Measurements from ENCODE around the gene CACHD1. TPM values are rescaled to one million over a fixed set of nuclear protein-coding genes. Genes with fewer than 3 reads are reported as not detected.
"Not testable (repeated sequence)": the region's sequence is repeated elsewhere in the genome, so short reads cannot be mapped to it uniquely, and the experiment has no call there.

Gene CACHD1
- total RNA-seq, 1 donor from 2014 or later = 44.6 TPM

DNA sequence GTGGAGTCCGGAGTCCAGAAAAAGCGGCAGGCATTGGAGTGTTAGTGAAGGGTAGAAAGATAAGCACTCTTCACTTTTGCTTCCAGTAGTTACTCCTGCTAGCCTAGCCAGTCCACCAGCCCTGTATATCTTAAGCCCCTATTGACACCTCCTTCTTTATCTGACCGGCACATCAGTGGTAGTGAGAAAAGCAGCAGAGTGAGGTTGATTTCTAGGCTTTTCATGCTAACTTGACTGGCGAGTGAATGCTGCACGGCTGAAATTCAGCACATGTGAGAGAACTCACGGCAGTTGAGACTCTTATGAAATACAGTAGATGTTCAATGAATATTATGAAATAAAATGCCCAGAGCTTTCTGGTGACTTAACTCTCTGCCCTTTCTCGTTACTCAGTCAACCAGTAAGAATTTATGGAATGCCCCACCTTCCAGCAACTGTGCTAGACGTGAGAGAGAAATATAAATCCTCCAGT is 128.2 kb downstream of the CACHD1 start:
- Mint-ChIP-seq H3K4me1 (ENCODE audit: unreplicated experiment) (peaks cover 47% of the 10 kb centered on the region), H3K27me3 (peaks cover 2% of the 10 kb centered on the region), H3K9me3 (peaks cover 10% of the 10 kb centered on the region), H3K36me3 (peaks cover 10% of the 10 kb centered on the region), H3K4me3 (peak overlapping the region; percentile 49), H3K27ac (no peak overlapping the region)
- DNase-seq (ENCODE audit: extremely low spot score, unreplicated experiment) = no peak
- TF ChIP-seq, protein P1, sequence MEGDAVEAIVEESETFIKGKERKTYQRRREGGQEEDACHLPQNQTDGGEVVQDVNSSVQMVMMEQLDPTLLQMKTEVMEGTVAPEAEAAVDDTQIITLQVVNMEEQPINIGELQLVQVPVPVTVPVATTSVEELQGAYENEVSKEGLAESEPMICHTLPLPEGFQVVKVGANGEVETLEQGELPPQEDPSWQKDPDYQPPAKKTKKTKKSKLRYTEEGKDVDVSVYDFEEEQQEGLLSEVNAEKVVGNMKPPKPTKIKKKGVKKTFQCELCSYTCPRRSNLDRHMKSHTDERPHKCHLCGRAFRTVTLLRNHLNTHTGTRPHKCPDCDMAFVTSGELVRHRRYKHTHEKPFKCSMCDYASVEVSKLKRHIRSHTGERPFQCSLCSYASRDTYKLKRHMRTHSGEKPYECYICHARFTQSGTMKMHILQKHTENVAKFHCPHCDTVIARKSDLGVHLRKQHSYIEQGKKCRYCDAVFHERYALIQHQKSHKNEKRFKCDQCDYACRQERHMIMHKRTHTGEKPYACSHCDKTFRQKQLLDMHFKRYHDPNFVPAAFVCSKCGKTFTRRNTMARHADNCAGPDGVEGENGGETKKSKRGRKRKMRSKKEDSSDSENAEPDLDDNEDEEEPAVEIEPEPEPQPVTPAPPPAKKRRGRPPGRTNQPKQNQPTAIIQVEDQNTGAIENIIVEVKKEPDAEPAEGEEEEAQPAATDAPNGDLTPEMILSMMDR (conservative IDR thresholded peaks at IDR 0.05) = no peak

GRCh38 chr1:64599242-64599641 is 129.3 kb downstream of the CACHD1 start:
- TF ChIP-seq, protein P1 (conservative IDR thresholded peaks at IDR 0.05) = no peak
- Mint-ChIP-seq H3K9me3 (peaks cover 10% of the 10 kb centered on the region), H3K36me3 (peaks cover 20% of the 10 kb centered on the region), H3K27me3 (peaks cover 2% of the 10 kb centered on the region), H3K4me3 (no peak overlapping the region), H3K27ac (no peak overlapping the region), H3K4me1 (ENCODE audit: unreplicated experiment) (peaks cover 47% of the 10 kb centered on the region)
- no peak for DNase-seq (ENCODE audit: extremely low spot score, unreplicated experiment)

DNA sequence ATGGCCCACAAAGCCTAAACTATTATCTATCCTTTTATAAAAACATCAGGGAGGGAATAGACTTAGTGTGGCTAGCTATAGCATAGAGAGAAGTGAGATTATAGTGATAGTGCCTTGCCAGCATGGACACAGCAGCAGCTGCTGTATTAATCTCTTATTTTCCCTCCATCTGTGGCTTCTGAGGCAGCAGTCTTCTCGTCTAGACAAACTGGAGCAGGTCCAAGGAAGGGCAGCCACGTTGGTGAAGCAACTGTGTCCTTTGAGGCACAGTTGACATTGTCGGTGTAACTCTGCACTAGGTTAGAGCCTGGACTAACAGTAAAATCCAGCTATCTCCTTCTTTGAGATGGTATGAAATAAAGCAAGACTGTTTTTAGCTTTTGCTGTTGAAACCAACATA is 131.3 kb downstream of the CACHD1 start:
- H3K27me3 Mint-ChIP-seq = peaks cover 2% of the 10 kb centered on the region
- no peak for DNase-seq (ENCODE audit: extremely low spot score, unreplicated experiment)
- H3K36me3 Mint-ChIP-seq = peaks cover 21% of the 10 kb centered on the region
- peaks cover 27% of the 10 kb centered on the region for H3K4me1 Mint-ChIP-seq (ENCODE audit: unreplicated experiment)
- peaks cover 10% of the 10 kb centered on the region for H3K9me3 Mint-ChIP-seq
- TF ChIP-seq, protein P1 (conservative IDR thresholded peaks at IDR 0.05) = no peak
- H3K27ac Mint-ChIP-seq = no peak overlapping the region
- no peak overlapping the region for H3K4me3 Mint-ChIP-seq

DNA sequence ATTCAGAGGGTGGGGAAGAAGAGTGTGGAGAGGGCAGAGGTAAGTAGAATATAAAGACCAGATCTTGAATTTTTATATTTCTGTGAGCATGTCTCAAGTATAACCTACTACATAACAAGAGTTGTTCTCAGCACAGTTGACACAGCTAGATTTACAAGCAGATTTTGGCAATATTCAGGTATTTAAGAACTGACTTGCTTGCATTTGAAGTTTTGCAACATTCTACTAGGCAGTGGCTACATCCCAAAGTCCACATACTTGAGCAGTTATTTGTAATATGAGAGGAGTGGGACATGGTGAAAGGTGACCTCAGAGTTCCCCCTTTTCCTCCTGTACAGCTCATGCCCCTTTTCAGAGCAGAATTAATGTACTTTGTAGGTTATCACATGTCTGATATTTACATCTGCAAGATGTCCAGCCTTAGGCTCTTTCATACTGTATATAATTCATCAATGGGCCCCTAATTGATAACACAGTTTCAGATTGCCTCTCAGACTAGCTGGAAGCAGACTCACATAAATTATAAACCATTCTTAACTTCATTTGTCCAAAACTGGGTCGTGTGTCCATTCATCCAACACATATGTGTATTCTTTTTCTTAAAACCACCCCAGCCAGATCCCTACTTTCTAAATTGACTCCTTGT is 138.2 kb downstream of the CACHD1 start:
- TF ChIP-seq, protein P1 (conservative IDR thresholded peaks at IDR 0.05) = no peak
- DNase-seq (ENCODE audit: extremely low spot score, unreplicated experiment) = no peak
- Mint-ChIP-seq H3K27ac (no peak overlapping the region), H3K4me3 (no peak overlapping the region), H3K9me3 (peaks cover 7% of the 10 kb centered on the region), H3K36me3 (peaks cover 27% of the 10 kb centered on the region), H3K4me1 (ENCODE audit: unreplicated experiment) (no peaks in the 10 kb centered on the region), H3K27me3 (no peaks in the 10 kb centered on the region)

DNA sequence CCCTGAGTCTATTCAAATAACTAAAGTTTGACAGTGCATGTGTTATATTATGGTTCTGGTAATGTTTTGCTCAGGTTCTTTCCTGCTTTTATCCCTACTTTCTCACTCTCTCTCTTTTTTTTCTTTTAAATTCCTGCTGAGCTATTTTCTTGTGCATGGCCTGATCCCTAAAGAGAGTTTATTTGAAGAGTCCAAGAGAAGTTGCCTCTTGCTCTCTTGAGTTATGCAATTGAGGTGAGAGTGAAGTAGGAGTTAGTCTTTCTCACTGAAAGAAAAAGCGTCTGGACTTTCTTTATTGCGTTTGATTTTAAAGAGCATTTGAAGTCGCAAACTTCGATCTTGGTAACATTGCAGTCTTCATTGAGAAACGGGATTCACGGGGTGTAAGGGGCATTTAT is 138.7 kb downstream of the CACHD1 start:
- peaks cover 23% of the 10 kb centered on the region for H3K36me3 Mint-ChIP-seq
- peaks cover 7% of the 10 kb centered on the region for H3K9me3 Mint-ChIP-seq
- TF ChIP-seq, protein P1 (conservative IDR thresholded peaks at IDR 0.05) = no peak
- no peaks in the 10 kb centered on the region for H3K27me3 Mint-ChIP-seq
- no peak overlapping the region for H3K4me3 Mint-ChIP-seq
- H3K27ac Mint-ChIP-seq = no peak overlapping the region
- no peaks in the 10 kb centered on the region for H3K4me1 Mint-ChIP-seq (ENCODE audit: unreplicated experiment)
- DNase-seq (ENCODE audit: extremely low spot score, unreplicated experiment) = no peak

- not testable (repeated sequence) for H3K4me3 Mint-ChIP-seq; H3K27me3 Mint-ChIP-seq; DNase-seq (ENCODE audit: extremely low spot score, unreplicated experiment); H3K27ac Mint-ChIP-seq; H3K4me1 Mint-ChIP-seq (ENCODE audit: unreplicated experiment); H3K9me3 Mint-ChIP-seq
- H3K36me3 Mint-ChIP-seq = peaks cover 37% of the 10 kb centered on the region
Observed at GRCh38 chr1:64610950-64611349, 141.0 kb downstream of the CACHD1 start.
